Heart left ventricle (tissue), 13 donors: ENCODE results near the gene CACNA1F.

Source experiments
- CTCF ChIP-seq, 12 donors: fragments of 200-600 bp; sonication (generic) in 4 of 12; IDR thresholded peaks; one replicate each; pipeline versions ENCODE4 v1.5.0 to v1.8.0; 2018 to 2022; ENCODE audit warnings: antibody characterized with exemption in 12 of 12, mild to moderate bottlenecking in 5 of 12
- POLR2A ChIP-seq, 2 donors: fragments of 450-650 bp; IDR thresholded peaks; one replicate each; pipeline ENCODE4 v1.6.1; 2017; ENCODE audit warnings: antibody characterized with exemption in 2 of 2, mild to moderate bottlenecking in 2 of 2, moderate library complexity in 2 of 2
- donor health status: ischemic (EF 13 %, LVEDD 7.1; RV severe dilation, severe dysfunction).
- donor health status: DM: no; HTN: yes; CAD: no.
- donor health status: DM: no; HTN: no; CAD: no.
- donor health status: ischemic (EF 25% LVEDD 6.9; RV normal size, moderate dysfunction).
- donor health status: ischemic (EF 25% LVEDD 5.7; RV mildly dilated, moderate dysfunction).
- donor health status: ischemic (EF 35%, LVEDD 5.7; RV mildly dilated, moderate dysfunction).
- donor health status: nonischemic (EF 11% LVEDD 7.7; RV severe dilation, severe dysfunction).
- donor health status: DM: yes; HTN: yes; CAD: no.
- donor health status: PGD.
- donor health status: ischemic (EF 29% LVEDD 5.4; RV normal size, mild dysfunction).
- donor health status: nonischemic (EF 23%, LVEDD 6.1; RV moderate dilation, normal function).

DNA sequence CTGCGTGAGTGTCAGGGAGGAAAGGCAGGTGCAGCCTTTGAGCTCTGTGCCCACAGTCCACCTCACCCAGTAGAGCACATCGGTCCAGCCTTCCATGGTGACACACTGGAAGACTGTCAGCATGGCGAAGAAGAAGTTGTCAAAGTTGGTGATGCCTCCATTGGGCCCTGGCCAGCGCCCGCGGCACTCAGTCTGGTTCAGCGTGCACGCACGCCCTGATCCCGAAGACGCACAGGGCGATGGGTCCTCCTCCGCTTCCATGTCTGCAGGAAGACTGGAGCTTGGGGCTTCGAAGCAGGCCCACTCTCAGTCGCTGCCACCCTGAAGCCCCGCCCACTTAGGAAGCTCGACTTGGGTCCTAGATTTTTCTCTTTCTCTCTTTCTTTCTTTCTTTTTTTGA, 5.0 kb downstream of the CACNA1F start:
- TF ChIP-seq POLR2A (IDR thresholded peaks at IDR 0.05) (no peak), CTCF (IDR thresholded peaks at IDR 0.05) (no peak)
